IPS-20b (cell line): ENCODE data around the gene MAP7.
"Not testable (repeated sequence)": the region's sequence is repeated elsewhere in the genome, so short reads cannot be mapped to it uniquely, and the experiment has no call there.

Experiments
- H3K27ac ChIP-seq: one replicate; pipeline ENCODE4 v1.5.1; 2013; ENCODE audit warnings: low read length
- H3K27me3 ChIP-seq: 2 replicates; pipeline ENCODE4 v1.6.1; 2013; ENCODE audit warnings: mild to moderate bottlenecking, low read length, inconsistent platforms; ENCODE audit not compliant: insufficient read depth
- H3K36me3 ChIP-seq: 2 replicates; pipeline ENCODE4 v1.6.1; 2013; ENCODE audit warnings: low read depth, mild to moderate bottlenecking, inconsistent platforms, low read length, moderate library complexity; ENCODE audit not compliant: insufficient read depth
- H3K4me1 ChIP-seq: 2 replicates; pipeline ENCODE4 v1.6.1; 2013; ENCODE audit warnings: mild to moderate bottlenecking, control low read depth, inconsistent platforms, low read length, moderate library complexity; ENCODE audit not compliant: insufficient read depth
- H3K4me3 ChIP-seq: 2 replicates; pipeline ENCODE4 v1.5.1; 2013; ENCODE audit warnings: mild to moderate bottlenecking, low read length, inconsistent platforms
- H3K9ac ChIP-seq: 2 replicates; pipeline ENCODE4 v1.6.1; 2013; ENCODE audit warnings: low read depth, mild to moderate bottlenecking, inconsistent platforms, low read length, moderate library complexity
- H3K9me3 ChIP-seq: 2 replicates; pipeline ENCODE4 v1.6.1; 2013; ENCODE audit warnings: mild to moderate bottlenecking, low read depth, low read length, inconsistent platforms; ENCODE audit not compliant: insufficient read depth

The MAP7 gene

DNA sequence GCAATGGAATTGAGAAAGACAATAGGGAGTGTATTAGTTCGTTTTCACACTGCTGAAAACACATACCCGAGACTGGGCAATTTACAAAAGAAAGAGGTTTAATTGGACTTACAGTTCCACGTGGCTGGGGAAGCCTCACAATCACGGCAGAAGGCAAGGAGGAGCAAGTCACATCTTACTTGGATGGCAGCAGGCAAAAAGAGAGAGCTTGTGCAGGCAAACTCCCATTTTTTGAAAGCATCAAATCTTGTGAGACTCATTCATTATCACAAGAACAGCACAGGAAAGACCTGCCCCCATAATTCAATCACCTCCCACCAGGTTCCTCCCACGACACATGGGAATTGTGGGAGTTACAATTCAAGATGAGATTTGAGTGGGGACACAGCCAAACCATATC, 34.1 kb upstream of the MAP7 start:
- not testable (repeated sequence) for H3K36me3 ChIP-seq, H3K9ac ChIP-seq, H3K4me3 ChIP-seq, H3K27me3 ChIP-seq, H3K27ac ChIP-seq, H3K9me3 ChIP-seq
- H3K4me1 ChIP-seq: peaks cover 12% of the 10 kb centered on the region

DNA sequence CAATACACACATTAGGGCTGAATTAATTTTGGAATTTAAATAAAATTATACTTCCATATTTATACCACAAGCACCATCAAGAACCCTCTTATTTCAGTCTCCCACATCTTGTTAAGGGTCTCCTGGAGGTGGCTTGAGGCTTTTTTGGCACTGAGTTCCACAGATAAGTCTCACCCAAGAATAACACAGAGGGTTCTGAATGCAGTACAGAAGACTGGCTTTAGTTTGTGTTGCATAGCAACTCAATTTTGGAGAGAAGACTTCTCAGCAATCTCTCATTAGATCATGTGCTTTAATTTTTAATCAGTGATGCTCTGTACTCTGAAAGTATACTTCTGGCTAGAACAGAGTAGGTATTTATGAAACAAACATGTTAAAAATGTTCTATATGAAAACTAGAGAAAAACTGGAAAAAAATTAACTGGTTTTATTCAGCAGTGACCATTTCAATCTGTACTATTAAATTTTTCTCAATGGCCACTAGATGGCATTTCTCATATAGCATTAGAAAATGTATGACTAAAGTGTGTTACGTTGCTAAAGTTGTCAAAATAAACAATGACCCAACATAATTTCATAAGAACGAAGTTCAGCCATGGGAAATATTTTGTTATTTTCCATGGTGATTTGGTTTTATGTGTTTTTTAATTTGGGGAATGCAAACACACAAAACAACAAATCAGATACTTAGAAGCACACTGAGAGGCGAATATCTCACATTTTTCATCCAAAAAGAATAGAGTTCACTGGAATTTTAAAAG, 32.7 kb upstream of the MAP7 start:
- peaks cover 4% of the 10 kb centered on the region; the same call in 1 of the 2 replicates for H3K4me1 ChIP-seq
- no peaks in the 10 kb centered on the region for H3K27me3 ChIP-seq
- no peak overlapping the region for H3K4me3 ChIP-seq
- no peaks in the 10 kb centered on the region for H3K9me3 ChIP-seq
- H3K27ac ChIP-seq: no peak overlapping the region
- H3K9ac ChIP-seq: no peak overlapping the region
- H3K36me3 ChIP-seq: no peaks in the 10 kb centered on the region

DNA sequence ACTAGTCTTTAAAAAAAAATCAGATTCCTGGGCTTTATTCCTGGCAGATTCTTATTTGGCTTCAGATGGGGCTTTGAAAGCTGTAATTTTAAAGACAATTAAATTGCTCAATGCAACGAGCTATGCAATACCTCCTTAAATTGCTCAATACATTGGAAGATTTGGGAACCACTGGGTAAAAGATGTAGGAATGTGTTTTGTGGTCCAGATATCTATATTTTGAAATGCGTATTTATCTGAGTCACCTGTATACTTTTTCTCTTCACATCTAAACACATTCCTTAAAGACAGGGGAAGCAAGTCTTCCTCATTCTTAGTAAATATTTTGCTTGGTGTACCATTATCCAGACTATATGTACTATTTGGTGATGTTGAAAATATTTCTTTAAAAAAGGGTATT, 29.6 kb upstream of the MAP7 start:
- no peaks in the 10 kb centered on the region for H3K36me3 ChIP-seq
- no peak overlapping the region for H3K27ac ChIP-seq

DNA sequence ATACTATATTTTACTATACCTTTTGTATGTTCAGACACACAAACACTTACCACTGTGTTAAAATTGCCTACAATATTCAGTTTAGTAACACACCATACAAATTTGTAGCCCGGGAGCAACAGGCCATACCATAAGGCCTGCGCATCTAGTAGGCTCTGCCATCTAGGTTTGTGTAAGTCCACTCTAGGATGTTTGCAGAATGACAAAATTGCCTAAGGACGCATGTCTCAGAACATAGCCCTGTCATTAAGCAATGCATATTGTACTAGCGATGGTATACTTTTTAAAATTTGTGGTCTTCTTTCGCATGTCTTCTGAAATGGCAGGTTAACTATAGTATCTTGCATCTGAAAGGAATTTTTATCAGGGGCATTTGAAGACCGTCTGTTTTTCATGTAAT, 26.6 kb upstream of the MAP7 start:
- no peaks in the 10 kb centered on the region for H3K9me3 ChIP-seq
- no peaks in the 10 kb centered on the region for H3K36me3 ChIP-seq
- no peaks in the 10 kb centered on the region for H3K27me3 ChIP-seq
- H3K4me3 ChIP-seq: no peak overlapping the region
- no peaks in the 10 kb centered on the region for H3K4me1 ChIP-seq
- no peak overlapping the region for H3K27ac ChIP-seq
- no peak overlapping the region for H3K9ac ChIP-seq

More for the DNA sequence above, 29.6 kb upstream of the MAP7 start:
- H3K4me3 ChIP-seq: no peak overlapping the region
- H3K9me3 ChIP-seq: no peaks in the 10 kb centered on the region
- H3K9ac ChIP-seq: no peak overlapping the region
- no peaks in the 10 kb centered on the region for H3K4me1 ChIP-seq
- H3K27me3 ChIP-seq: no peaks in the 10 kb centered on the region

DNA sequence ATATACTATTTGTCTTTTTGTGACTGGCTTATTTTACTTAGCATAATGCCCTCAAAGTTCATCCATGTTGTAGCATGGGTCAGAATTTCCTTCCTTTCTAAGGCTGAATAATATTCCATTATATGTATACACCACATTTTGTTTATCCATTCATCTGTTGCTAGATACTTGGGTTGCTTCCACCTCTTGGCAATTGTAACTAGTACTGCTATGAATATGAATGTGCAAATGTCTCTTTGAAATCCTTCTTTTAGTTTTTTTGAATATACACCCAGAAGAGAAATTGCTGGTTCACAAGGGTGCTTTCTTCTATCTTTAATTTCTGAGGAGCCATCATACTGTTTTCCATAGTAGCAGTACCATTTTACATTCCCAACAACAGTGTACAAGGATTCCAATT, 21.3 kb upstream of the MAP7 start:
- Histone ChIP-seq H3K9me3 (peaks cover 16% of the 10 kb centered on the region; the same call in 1 of the 2 replicates), H3K9ac (no peak overlapping the region), H3K4me1 (no peaks in the 10 kb centered on the region), H3K4me3 (no peak overlapping the region), H3K27ac (no peak overlapping the region), H3K27me3 (no peaks in the 10 kb centered on the region), H3K36me3 (no peaks in the 10 kb centered on the region)

DNA sequence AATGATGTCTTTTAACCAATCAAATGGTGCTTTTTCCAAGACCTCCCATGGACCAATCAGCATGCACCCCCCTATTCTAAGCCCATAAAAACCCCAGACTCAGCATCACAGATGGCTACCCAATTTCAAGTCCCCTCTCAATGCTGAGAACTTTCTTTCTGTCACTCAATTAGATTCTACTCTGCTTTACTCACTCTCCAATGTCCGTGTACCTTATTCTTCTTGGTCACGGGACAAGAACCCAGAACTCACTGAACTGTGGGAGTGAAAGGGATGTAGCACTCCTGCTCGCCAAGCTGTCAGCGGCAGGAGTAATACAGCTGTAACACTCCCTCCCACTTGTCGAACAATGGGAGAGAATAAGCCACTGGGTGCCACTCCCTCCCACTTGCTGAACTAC, 20.8 kb upstream of the MAP7 start:
- H3K27ac ChIP-seq: no peak overlapping the region
- peaks cover 16% of the 10 kb centered on the region; the same call in 1 of the 2 replicates for H3K9me3 ChIP-seq
- no peak overlapping the region for H3K9ac ChIP-seq
- H3K4me3 ChIP-seq: no peak overlapping the region
- H3K36me3 ChIP-seq: no peaks in the 10 kb centered on the region
- no peaks in the 10 kb centered on the region for H3K27me3 ChIP-seq
- H3K4me1 ChIP-seq: no peaks in the 10 kb centered on the region

DNA sequence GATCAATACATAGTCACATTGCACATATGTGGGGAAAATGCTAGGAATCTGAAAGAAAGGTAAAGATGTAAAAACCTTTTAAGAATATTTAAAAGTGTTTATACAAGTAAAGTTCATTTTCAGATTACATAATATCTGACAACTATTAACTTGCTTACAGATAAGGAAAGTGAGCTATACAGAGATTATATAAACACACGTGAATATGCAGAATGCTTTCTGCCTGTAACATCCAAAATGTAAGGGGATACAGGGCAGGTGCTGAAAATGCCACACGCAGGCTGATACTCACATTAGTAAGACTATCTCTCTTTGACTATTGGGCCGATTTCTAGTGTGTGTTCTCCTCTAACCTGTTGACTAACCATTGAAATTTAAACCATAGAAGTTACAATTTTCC, 17.9 kb upstream of the MAP7 start:
- Histone ChIP-seq H3K9ac (no peak overlapping the region), H3K27ac (no peak overlapping the region), H3K4me1 (no peaks in the 10 kb centered on the region), H3K27me3 (no peaks in the 10 kb centered on the region), H3K9me3 (peaks cover 16% of the 10 kb centered on the region; the same call in 1 of the 2 replicates), H3K4me3 (no peak overlapping the region), H3K36me3 (no peaks in the 10 kb centered on the region)

DNA sequence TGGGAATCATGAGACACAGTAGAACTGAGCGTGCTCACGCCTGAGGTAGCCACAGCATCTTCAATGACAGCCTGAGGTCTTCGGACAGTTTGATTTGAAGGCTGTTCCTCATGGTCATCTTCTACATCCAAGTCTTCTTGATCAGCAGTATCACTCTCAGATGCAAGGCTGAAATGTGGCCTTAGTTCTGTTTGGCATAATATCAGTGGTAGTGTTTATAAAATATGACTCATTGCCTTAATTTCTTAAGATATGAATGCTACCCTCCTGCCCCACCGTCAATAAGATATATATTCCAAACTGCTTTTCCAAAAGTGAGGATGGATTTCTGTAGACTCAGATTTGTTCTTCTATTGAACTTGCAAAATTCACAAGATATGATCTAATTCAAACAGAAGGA, 17.5 kb upstream of the MAP7 start:
- Histone ChIP-seq H3K4me3 (no peak overlapping the region), H3K9me3 (peaks cover 16% of the 10 kb centered on the region; the same call in 1 of the 2 replicates), H3K27ac (no peak overlapping the region), H3K4me1 (no peaks in the 10 kb centered on the region), H3K36me3 (no peaks in the 10 kb centered on the region), H3K9ac (no peak overlapping the region), H3K27me3 (no peaks in the 10 kb centered on the region)

DNA sequence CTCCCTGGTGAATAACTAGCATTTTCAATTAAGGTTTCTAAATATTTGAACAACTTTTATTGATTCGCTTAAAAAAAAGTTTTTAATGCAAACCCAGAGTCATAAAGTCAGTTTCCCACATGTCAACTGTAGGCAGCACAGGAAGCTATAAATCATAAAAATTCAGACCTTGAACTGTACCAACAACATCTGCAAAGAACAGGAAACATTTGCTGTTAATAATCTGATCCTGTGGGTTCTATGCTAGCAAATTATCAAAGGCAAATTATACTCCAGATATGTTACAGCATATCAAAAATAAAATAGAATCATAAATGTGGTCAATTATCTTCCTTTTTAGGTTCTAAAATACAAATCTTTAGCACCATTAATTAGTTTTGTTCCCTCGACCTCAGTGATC, 16.6 kb upstream of the MAP7 start:
- H3K9me3 ChIP-seq: peaks cover 16% of the 10 kb centered on the region; the same call in 1 of the 2 replicates
- no peak overlapping the region for H3K9ac ChIP-seq
- no peaks in the 10 kb centered on the region for H3K36me3 ChIP-seq
- no peaks in the 10 kb centered on the region for H3K4me1 ChIP-seq
- no peak overlapping the region for H3K27ac ChIP-seq
- H3K4me3 ChIP-seq: no peak overlapping the region
- no peaks in the 10 kb centered on the region for H3K27me3 ChIP-seq

DNA sequence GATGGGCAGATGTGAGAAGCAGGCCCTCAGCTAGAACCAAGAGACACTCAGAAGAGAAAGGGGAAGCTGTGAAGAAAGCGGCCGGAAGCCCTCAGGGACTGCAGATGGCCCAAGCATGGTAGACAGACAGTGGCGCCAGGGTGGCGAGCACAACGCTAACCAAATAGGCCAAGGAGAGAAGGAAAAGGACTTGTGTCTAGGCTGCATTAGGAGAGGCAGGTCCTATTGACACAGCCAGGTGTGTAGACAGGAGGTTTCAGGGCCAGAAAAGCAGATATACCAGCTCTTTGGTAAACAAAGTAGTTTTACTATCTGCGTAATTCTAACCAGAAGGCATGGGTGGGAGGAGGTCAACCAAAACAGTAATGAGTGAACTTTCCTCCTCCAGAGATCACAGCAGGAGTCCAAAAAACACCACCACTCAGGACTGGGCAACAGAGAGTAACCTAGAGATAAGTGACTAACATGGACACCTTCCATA, 15.8 kb upstream of the MAP7 start:
- Histone ChIP-seq H3K9ac (no peak overlapping the region), H3K36me3 (no peaks in the 10 kb centered on the region), H3K27me3 (no peaks in the 10 kb centered on the region), H3K4me3 (no peak overlapping the region), H3K9me3 (peaks cover 9% of the 10 kb centered on the region; the same call in 1 of the 2 replicates), H3K27ac (no peak overlapping the region), H3K4me1 (no peaks in the 10 kb centered on the region)

DNA sequence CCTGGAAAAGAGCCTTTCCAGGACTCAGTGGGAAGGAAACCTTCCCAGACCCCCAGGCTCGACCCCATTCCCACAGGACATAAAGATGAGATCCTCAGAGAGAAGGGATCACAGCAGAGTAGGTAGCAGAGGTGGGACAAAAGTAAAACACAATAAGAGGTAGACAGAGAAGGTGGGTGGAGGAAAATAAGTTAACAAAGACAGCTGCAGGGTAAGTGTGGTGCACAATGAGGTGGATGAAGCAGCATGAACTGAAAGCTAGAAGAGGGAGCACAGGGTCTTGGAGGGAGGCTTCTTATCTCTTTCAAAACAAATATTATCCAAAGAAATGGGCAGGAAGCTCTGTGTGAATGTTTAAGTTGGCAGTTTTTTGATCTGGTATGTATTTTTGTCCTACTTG, 14.0 kb upstream of the MAP7 start:
- Histone ChIP-seq H3K27ac (no peak overlapping the region), H3K36me3 (no peaks in the 10 kb centered on the region), H3K9me3 (no peaks in the 10 kb centered on the region), H3K27me3 (no peaks in the 10 kb centered on the region), H3K4me3 (no peak overlapping the region), H3K9ac (no peak overlapping the region), H3K4me1 (no peaks in the 10 kb centered on the region)

DNA sequence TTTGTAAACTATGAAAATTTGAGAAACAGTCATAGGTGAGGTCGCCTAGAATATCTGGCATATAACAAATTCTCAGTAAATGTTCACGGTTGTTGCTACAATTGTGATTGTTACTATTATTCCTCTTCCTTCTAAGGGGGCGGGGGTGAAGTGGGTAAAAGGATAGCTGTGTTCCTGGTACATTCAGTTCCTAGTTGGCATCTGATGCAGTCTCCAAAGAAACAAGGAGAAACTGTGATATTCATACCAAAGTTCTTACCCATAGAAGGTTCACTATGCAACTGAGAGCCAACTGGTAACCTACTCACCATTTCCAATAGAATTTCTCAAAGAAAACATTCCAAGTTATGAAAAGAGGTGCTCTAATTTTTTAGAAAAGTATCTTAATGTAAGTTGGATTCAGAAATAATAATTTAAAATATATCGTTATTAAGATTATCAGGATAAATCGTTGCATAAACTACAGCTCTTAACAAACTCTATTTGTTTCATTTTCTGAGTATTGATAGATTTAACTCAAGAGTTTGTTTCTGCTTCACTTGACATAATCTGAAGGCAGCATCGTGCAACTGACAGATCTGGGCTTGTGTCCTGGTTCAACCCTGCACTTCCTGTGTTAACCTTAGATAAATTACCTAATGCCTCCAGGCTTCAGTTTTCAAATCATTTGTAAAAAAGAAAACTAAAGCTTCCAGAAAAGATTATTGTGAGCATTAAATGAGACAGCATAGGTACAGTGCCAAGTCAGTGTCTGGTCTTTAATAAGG, 13.3 kb upstream of the MAP7 start:
- Histone ChIP-seq H3K9ac (no peak overlapping the region), H3K27ac (no peak overlapping the region), H3K4me1 (no peaks in the 10 kb centered on the region), H3K4me3 (no peak overlapping the region), H3K36me3 (no peaks in the 10 kb centered on the region), H3K27me3 (no peaks in the 10 kb centered on the region), H3K9me3 (no peaks in the 10 kb centered on the region)
